Measurements from ENCODE around the gene ACTN3. TPM values are rescaled to one million over a fixed set of nuclear protein-coding genes. Genes with fewer than 3 reads are reported as not detected.
"Not testable (repeated sequence)": the region's sequence is repeated elsewhere in the genome, so short reads cannot be mapped to it uniquely, and the experiment has no call there.

ACTN3 gene
- polyA plus RNA-seq (ENCODE audit: insufficient read length in 3 of 3): under 1 TPM; 0.32 to 0.67 (median 0.43) TPM
- long read RNA-seq, donor 1: 0 reads
- long read RNA-seq, donor 2: 0 reads
- long read RNA-seq, donor 3, partial matches to known transcripts: 51 of 76 reads
- long read RNA-seq, donor 3, other reads (novel, unspliced or antisense): 25 of 76 reads
- long read RNA-seq, donor 4: 0 reads
- long read RNA-seq, donor 5: 0 reads
- long read RNA-seq, donor 6: 0 reads
- long read RNA-seq, donor 7: 0 reads
- long read RNA-seq, donor 8: 0 reads
- long read RNA-seq, donor 9: 0 reads
- long read RNA-seq, donor 10: 0 reads
- long read RNA-seq, donor 11: 0 reads
- long read RNA-seq, donor 12: 0 reads
- long read RNA-seq, donor 13: 0 reads
- long read RNA-seq, donor 14: 0 reads
- long read RNA-seq, donor 15: 0 reads
- long read RNA-seq, donor 16: 0 reads

DNA sequence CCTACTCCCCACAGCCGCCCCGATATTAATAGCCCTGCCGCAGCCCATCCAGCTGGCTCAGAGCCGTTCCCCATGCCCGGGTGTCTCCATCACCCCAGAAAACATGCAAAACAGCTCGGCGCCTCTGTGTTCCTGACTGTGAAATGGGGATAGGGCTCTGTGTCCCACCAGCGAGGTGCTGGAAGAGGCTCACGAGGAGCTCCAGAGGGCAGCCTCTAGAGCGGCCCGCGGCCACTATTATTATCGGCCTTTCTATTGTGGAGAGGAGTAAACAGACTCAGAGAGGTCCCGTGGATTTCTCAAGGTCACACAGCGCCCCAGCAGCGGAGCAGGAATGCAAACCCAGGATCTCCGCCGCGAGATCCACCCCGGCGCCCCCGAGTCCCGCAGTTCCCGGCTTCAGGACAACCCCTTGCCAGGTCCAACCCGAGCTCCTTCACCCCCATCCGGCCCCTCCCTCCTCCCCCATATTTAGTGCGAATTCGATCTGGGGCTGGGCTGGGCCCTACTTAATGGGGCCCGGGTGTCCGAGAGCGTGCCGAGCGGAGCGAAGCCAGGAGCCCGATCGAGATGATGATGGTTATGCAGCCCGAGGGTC lies at the start of gene ACTN3:
TSS of gene ACTN3 (plus strand) at position 536 of the 598 bp plus-strand sequence. CDS start at position 571, 35 bp downstream.
- DNase-seq: no peak

DNA sequence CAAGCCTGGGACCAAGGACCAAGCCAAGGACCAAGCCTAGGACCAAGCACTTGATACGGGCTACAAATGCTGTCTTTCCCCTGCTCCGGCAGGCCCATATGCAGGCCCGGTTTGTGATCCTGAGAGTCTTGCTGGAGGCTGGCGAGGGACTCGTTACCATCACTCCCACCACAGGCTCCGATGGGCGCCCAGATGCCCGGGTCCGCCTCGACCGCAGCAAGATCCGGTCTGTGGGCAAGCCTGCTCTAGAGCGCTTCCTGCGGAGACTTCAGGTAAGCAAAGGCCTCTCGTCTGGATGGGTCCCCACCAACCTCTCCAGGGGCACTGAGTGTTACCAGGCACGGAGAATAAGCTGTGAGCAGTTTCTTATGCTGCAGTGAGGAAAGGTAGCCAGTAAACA lies 49.5 kb upstream of the ACTN3 start:
- DNase-seq: no peak

DNA sequence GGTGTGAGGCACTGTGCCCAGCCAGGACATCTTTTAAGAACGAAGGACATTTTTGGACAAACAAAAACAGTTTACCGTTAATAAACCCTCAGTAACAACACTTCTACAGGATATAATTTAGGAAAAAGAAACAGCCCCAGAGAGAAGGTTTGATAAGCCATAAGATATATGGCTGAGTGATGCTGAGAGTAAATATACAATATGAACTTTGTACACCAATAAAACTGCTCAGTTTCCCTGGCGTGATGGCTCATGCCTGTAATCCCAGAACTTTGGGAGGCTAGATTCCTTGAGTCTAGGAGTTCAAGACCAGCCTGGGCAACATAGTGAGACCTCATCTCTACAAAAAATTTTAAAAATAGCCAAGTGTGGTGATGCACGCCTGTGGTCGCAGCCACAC lies 48.2 kb upstream of the ACTN3 start:
- no peak for DNase-seq

DNA sequence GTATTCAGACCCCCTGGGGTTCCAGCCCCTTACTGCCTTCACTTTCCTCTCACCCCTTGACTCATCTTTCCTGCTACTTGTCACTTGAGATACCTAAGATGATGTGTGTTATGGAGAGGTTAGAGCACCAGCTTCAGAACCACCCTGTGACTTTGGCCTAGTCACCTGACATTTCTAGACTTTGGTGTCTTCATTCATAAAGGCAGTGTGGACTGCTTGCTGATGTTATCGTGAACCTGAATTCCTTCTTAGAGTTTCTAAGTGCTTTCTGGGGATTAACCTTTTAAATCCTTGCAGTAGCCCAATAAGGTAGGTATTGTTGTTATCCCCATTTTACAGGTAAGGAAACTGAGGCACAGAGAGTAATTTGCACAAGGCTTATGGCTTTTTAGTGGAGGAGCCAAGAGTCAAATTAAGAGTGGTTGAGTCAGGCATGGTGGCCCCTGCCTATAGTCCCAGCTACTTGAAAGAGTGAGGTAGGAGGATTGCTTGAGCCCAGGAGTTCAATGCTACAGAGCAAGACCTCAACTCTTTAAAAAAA lies 41.4 kb upstream of the ACTN3 start:
- no peak for DNase-seq

DNA sequence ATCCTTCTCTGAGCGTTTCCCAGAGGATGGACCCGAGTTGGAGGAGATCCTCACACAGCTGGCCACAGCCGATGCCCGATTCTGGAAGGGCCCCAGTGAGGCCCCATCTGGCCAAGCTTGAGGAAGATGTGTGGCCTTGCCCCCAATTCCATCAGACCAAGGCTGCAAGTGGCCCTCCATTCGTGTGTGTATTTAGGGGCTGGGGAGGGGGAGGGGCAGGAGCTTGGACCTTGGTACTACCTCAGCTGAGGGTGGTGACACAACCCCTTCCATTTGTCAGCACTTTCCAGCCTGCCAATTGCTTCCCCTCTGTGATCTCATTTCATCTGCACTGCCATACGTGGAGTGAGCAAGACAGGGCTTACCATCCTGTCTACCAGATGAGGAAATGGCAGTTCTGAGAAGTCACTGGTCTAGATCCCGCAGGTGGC lies 37.6 kb upstream of the ACTN3 start:
- no peak for DNase-seq

GRCh38 chr11:66510271-66510989 lies 36.3 kb upstream of the ACTN3 start, which contains the start of gene BBS1:
Gene BBS1 (plus strand): TSS chr11:66510635. CDS start chr11:66510660, 25 bp downstream.
- DNase-seq: peak; percentile 83

GRCh38 chr11:66510990-66511339 lies 35.7 kb upstream of the ACTN3 start:
- DNase-seq: no peak

- no peak for DNase-seq
Measured at GRCh38 chr11:66523611-66524010, 23.1 kb upstream of the ACTN3 start.

DNA sequence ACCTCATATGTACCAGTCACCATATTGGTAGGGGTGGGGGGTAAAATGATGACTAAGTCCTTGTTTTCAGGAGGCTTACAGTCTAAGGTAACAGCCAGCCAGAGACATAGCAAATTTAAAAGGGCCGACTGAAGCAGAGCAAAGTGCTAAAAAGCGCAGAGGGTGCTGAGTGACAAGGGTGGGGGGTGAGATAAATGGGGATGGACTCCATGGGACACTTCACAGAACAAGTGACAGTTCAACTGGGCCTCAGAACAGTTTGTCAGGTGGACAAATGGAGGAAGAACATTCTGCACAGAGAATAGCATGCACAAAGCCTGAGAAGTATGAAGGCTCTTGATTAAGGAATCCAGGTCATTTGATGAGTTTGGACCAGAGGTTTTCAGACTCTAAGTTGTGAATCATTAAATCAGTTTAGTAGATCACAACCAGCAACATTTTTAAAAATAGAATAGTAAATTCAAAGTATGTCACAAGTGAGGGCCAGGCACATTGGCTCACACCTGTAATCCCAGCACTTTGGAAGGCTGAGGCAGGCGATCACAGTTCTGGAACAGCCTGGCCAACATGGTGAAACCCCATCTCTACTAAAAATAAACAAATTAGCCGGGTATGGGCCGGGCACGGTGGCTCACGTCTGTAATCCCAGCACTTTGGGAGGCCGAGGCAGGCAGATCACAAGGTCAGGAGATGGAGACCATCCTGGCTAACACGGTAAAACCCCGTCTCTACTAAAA lies 22.2 kb upstream of the ACTN3 start:
- DNase-seq: no peak

DNA sequence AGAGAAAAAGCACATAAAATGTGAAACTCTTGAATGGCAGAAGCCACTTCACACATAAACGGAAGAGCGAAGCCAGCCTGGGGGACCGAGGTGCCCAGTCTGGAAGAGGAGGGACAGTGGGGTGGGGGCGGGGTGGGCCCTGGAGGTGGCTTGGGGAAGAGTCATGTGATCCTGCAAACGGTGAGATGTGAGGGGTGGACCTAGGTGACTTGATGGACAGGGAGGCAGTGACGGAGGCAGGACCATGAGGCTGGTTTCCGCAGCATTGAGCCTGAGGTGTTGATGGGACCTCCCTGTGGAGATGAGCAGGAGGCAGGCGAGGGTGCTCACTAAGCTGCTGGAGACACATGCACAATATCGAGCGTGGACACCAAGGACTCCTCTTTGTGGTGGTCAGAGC lies 17.6 kb upstream of the ACTN3 start:
- DNase-seq: no peak

GRCh38 chr11:66529655-66530054 lies 17.0 kb upstream of the ACTN3 start:
- DNase-seq: no peak

DNA sequence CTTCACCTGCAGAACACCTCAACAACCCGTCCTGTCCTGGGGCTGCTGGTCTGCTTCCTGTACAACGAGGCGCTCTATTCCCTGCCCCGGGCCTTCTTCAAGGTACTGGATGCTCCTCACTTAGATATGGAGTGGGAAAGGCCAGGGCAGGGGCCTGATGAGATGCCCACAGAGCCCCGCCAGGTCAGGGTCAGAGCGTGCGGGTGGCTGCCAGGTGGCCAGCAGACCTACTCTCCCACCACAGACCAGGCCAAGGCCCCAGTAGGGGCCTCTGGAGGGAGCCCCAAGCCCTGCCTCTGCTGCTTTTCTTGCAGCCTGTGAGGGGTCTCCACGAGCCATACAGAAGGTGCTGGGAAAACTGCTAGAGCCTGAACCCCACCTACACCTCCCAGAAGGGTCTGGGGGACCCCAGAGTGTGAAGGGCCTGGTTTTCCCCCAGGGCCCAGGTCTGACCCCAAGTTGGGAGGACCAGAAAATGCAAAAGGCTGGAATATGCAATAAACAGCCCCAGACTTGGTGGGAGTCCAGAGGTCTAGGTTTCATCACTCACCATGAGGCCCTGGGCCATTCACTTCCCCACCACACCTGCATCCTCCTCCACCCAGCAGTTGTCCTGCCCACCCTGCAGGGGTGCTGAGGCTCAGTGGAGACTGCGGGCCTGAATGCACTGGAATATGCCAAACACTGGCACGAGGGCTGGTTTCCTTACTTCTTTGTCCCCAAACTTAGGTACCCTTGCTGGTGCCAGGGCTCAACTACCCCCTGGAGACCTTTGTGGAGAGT lies 15.6 kb upstream of the ACTN3 start:
- DNase-seq: no peak

- DNase-seq: no peak
Measured at GRCh38 chr11:66531841-66532240, 14.9 kb upstream of the ACTN3 start.

GRCh38 chr11:66532784-66533183 lies 13.9 kb upstream of the ACTN3 start:
- DNase-seq: no peak

GRCh38 chr11:66539170-66539869 lies 7.4 kb upstream of the ACTN3 start:
- no peak for DNase-seq

- DNase-seq: no peak
Measured at GRCh38 chr11:66539870-66540213, 6.9 kb upstream of the ACTN3 start.

DNA sequence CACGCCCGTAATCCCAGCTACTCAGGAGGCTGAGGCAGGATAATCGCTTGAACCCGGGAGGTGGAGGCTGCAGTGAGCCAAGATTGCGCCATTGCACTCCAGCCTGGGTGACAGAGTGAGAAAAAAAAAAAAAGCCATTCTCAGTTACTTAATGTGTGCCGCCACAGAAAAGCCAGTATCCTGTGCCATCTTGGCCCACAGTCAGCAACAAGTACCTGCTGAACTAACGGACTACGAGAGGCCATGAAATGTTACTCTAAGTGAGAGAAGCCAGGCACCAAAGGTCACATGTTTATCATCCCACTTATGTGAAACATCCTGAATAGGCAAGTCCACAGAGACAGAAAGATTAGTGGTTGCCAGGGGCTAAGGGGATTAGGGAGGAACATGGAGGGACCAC lies 6.1 kb upstream of the ACTN3 start:
- DNase-seq: not testable (repeated sequence)

DNA sequence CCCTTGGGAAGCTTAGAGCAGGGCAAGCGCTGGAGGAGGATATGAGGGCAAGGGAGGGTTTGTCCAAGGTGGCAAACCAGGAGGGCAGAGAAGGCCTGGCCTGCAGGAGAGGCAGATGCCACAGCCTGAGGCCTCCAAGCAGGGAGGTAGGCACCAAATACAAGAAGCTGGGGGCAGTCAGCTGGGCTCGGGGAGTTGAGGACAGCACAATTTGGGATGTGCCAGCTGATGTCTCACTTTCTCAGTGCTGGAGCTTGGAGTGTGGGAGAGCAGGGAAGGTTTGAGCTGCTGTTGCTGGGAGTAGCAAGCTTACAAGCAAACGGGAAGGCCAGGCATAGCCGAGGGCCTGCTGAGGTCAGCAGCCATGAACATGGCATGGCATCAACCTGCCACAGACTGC lies 4.8 kb upstream of the ACTN3 start:
- DNase-seq: no peak

DNA sequence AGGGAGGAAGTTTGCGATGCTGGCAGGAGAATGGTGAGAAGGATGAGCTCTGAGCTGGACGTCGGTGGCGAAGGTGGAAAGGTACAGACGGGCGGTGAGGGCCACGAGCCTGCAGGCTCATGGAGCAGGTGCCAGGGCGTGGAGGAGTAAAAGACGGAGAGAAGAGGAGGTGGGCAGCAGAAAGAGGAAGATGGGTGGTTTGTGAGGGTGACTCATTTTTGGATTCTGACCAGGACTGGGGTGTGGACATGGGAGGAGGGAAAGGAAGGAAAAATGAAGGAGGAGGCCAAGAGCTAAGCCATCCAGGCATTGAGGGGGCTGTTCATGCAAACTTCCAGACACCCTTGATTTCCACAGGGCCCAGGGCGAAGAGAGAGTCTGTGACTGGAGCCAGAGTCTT lies 4.3 kb upstream of the ACTN3 start:
- no peak for DNase-seq
